Posterior cingulate gyrus (tissue), 11 donors: ENCODE results near the gene GPRIN3.
A peak's percentile ranks its signal among the peaks of the same experiment; 100 is the strongest.
"Not testable (repeated sequence)": the region's sequence is repeated elsewhere in the genome, so short reads cannot be mapped to it uniquely, and the experiment has no call there.

Experiments
- DNase-seq, 10 donors: peaks; one replicate each; pipeline versions ENCODE4 v3.0.0 to v3.0.0-alpha.2; 2020 to 2021; ENCODE audit warnings: mixed read lengths in 3 of 10
- intact Hi-C: fragments of 100-400 bp; cut with DNase I; formaldehyde crosslinking; loops from one replicate; pipeline ENCODE4 v1.15.1; 2023

GPRIN3 gene

DNA sequence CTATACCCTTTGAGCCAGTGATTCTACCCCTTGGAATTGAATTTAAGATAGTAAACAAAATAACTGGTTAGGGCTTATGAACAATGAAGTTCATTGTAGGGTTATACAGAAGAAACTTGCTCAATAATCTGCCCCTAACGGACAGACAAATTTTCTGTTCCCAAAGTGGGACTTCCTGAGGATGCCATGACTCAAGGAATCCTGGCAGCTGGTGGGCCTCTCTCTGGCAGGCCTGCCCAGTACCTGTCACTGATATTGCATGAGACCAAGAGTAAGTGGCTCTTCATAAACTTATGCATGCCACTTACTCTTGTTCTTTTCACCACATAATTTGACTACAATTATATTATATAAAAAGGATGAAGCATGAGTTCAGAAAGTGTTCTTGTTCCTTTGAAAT, 41.5 kb downstream of the GPRIN3 start:
- intact Hi-C loops = no loop called here
- DNase-seq = no peak

DNA sequence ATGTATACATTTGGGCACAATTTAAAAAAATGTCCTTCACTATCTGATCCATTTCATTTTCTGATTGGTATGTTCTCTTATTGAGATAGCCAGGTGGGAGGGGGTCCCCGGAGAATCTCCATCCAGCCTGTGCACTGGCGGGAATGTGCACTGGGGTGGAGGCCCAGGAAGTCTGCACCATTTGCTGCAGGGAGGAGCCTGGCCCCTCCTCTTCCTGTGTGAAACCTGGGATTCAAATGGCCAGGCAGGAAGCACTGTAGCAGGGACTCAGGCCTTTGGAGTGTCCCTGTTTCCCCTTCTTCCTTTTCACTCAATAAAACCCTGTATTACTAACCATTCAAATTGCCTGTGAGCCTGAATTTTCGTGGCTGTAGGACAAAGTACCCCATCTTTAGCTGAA, 44.3 kb downstream of the GPRIN3 start:
- intact Hi-C loops = no loop called here
- DNase-seq = no peak

DNA sequence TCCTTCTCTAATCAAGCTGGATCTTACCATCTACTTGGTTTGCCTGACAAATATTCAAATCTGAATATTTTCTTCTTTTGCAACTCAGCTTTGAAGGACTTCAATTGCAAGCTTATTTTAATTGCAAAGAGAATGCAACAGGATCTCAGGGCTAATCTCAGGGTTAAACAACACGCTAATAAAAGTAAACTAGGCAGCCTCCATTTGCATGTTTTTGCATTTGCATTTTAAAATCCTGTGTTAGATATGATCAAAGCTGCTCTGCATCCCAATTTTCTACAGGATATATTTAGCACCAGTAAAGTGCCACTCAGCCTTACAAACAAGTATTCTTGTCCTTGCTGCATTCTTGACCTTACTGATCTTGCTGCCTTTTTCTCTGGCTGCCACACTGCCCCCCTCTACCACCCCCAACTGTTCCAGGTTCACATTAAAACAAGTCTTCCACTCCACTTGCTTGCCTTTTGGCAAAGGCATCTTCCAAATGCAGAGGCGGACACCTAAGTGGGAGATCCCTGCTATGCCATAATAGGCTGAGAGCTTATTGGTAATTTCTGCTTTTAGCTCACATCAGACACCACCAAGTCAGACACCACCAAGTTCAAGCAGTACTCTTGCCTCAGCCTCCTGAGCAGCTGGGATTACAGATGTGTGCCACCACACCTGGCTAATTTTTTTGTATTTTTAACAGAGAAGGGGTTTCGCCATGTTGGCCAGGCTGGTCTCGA, 48.1 kb downstream of the GPRIN3 start:
- no peak for DNase-seq
- intact Hi-C loops = no loop called here

DNA sequence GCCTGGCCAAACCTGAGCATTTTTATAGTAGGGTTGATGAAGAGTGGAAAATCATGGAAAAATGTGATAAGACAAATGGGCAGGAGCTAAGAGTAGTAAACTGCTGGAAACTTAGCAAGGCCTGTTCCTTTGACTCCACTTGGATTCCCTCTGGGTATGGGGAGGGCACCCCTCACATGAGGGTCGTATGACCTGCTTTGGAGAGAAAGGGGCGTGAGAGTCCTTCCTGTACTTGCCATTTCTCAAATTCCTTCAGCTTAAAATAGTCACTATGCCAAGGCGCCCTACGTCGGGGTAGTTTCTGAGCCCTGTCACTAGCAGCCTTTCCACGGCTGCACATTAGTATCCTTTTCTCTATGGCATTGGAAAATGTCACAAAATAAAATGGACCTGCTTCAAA, 49.1 kb downstream of the GPRIN3 start:
- DNase-seq = no peak
- intact Hi-C loops = no loop called here

GRCh38 chr4:89257376-89257775, 50.2 kb downstream of the GPRIN3 start:
- DNase-seq = no peak
- intact Hi-C loops = no loop called here

- no peak for DNase-seq
- intact Hi-C loops = no loop called here
Measured at GRCh38 chr4:89256203-89256800, 51.3 kb downstream of the GPRIN3 start.

DNA sequence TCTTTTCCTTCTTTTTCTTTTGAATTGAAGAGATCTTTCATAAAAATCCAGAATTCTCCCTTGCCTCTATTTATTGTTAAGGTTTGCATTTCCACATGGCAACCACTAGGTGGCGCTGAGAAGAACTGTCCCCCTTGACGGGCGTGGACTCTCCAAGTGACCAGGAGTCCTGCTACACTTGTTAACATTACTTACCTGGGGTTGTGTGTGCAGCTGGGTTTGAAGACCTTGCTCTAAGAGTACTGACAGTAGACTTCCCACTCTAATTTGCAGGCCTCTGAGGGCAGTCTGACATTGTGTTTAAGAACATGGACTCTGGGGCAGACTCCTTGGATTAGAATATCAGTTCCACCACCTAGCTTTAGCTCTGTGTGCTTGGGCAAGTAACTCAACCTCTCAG, 52.8 kb downstream of the GPRIN3 start:
- no peak for DNase-seq
- intact Hi-C loops = no loop called here

- intact Hi-C loops, DNase-seq: not testable (repeated sequence)
Measured at GRCh38 chr4:89254347-89254746, 53.3 kb downstream of the GPRIN3 start.

GRCh38 chr4:89253935-89254334, 53.7 kb downstream of the GPRIN3 start:
- intact Hi-C loops = no loop called here
- no peak for DNase-seq

- no peak for DNase-seq
- intact Hi-C loops = no loop called here
Measured at GRCh38 chr4:89253311-89253710, 54.3 kb downstream of the GPRIN3 start.

- intact Hi-C loops = no loop called here
- no peak for DNase-seq
Measured at GRCh38 chr4:89251396-89251795, 56.2 kb downstream of the GPRIN3 start.

GRCh38 chr4:89249716-89250361, 57.8 kb downstream of the GPRIN3 start:
- DNase-seq = peak in 2 of 10 donors; percentile 29 to 71
- intact Hi-C loops = no loop called here

- no peak for DNase-seq
- intact Hi-C loops = no loop called here
Measured at GRCh38 chr4:89249313-89249712, 58.3 kb downstream of the GPRIN3 start.

DNA sequence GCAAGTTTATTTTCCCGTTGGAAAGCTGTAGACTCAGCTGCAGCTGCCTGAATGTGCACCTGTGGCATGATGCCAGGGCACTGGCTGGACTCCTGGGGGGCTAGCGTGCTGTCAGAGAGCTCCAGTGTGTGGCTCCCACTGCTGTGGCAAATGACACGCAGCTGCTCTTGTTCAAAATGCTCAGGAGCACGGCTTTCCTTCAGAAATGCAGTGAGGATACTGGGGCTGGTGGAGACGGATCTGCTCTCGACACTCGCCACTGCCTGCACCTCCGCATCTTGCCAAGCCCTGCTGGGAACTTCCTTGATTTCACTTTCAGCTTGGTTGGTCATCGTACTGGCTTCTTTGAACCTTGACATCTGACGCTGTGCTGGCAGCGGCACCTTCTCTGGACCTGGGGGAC, 58.7 kb downstream of the GPRIN3 start:
- DNase-seq = peak in 2 of 10 donors; percentile 52 to 67
- intact Hi-C loops = no loop called here

GRCh38 chr4:89247951-89248350, 59.6 kb downstream of the GPRIN3 start:
- DNase-seq = no peak

DNA sequence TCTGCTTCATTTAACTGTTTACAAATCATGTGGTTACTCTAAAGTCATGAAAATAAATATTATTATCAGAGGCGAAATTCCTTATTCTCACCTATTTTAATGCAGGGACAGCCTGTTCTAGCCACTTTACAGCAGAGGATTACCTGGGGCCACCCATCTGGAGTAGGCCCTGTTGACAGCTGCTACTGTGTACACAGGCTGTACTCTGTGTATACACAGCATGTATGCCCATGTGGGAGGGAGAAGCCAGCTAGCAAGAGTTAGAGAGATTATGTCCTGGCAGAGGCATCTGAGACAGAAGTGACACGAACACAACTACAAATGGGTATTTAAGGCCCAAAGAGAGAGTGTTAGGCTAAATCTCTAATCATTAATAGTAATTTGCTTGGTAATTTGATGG, 62.1 kb downstream of the GPRIN3 start:
- intact Hi-C loops = no loop called here
- DNase-seq = no peak

More at GRCh38 chr4:89247951-89248350, 59.6 kb downstream of the GPRIN3 start:
- intact Hi-C loops = no loop called here

GRCh38 chr4:89243733-89244252, 63.8 kb downstream of the GPRIN3 start:
- intact Hi-C loops = no loop called here
- no peak for DNase-seq

DNA sequence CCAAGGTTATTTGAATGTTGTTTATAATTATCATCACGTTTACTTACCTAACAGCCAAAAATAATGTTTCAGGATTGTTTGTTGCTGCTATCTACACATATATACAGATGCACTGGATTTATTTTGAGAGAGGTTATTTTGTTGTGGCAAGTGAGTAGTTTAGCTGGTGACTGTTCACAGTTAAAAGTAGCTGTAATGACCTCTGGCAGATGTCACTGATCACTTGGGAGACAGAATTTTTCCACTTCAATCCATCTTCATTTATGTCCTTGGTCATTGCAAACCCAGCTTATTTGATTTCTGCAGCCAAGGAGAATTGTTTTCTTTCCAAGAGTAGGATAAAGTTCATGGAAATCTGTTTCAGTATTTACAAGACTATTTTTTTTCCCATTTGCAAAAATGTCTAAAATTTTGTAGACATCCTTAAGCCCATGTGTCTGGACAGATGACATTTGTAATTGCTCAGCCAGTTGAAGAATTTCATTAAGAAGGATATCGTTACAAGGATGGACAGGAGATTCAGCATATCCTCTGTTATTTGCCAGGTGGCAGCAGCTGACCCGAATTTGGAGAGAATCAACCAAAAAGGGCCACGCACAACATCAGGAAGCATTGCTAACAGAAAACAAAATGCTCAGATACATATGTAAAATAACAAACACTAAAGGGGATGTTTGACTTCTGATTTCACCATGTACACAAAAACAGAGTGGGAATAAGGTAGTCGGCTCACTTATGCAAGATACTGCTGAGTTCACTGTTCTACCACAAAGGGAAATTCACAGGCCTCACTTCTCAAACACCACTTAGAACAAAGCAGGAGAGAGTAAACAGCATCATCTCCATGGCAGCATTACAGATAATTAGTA, 64.5 kb downstream of the GPRIN3 start:
- no peak for DNase-seq
- intact Hi-C loops = no loop called here

GRCh38 chr4:89242216-89242615, 65.4 kb downstream of the GPRIN3 start:
- intact Hi-C loops = no loop called here
- DNase-seq = no peak

GRCh38 chr4:89230271-89230670, 77.3 kb downstream of the GPRIN3 start:
- no peak for DNase-seq
- intact Hi-C loops = no loop called here
